Measurements from ENCODE around the gene OR4C13.
"Not testable (repeated sequence)": the region's sequence is repeated elsewhere in the genome, so short reads cannot be mapped to it uniquely, and the experiment has no call there.

Gene OR4C13

GRCh38 chr11:49952091-49952490 is at the start of gene OR4C13:
Gene OR4C13, plus strand, starts transcription at chr11:49952391. Its CDS starts 32 bp downstream, at chr11:49952423.
- no peak for DNase-seq (ENCODE audit: low spot score)

- DNase-seq (ENCODE audit: low spot score), result not testable (repeated sequence)
These were observed 40.7 kb upstream of the OR4C13 start for GRCh38 chr11:49911516-49911915.

DNA sequence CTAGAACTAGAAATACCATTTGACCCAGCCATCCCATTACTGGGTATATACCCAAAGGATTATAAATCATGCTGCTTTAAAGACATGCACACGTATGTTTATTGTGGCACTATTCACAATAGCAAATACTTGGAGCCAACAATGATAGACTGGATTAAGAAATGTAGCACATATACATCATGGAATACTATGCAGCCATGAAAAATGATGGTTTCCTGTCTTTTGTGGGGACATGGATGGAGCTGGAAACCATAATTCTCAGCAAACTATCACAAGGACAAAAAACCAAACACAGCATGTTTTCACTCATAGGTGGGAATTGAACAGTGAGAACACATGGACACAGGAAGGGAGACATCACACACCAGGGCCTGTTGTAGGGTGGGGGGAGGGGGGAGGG is 3.5 kb upstream of the OR4C13 start:
- not testable (repeated sequence) for DNase-seq (ENCODE audit: low spot score)

DNA sequence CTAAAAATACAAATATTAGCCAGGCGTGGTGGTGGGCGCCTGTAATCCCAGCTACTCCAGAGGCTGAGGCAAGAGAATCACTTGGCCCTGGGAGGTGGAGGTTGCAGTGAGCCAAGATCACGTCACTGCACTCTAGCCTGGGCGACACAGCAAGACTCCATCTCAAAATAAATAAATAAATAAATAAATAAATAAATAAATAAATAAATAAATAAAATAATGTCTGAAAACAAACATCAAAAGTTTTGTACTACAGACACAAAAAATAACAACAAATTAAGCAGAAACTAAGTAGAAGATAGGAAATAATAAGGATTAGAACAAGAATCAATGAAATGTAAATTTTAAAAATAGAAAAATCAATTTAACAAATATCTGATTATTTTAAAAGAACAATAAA is 21.2 kb downstream of the OR4C13 start:
- not testable (repeated sequence) for DNase-seq (ENCODE audit: low spot score)

DNA sequence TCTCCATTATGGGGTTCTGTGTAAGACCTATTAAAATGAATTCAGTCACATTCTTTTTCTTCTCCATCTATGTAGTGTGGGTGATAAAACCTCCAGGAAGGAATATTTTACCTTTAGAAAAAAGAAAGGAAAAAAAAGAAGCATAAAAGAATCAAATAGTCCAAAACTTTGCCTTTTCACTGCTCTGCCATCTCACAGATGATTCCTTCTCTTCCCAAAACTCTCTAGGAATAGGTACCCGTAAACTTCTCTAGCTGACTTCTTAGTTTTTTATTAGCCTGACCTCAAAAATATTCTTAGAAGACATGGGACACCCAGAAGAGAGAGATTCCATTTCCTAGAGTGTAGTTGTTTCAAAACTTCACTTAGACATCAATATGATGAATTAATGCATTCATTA is 30.2 kb downstream of the OR4C13 start, which contains the start of gene OR4C12:
TSS of gene OR4C12 (minus strand) at position 101 of the 400 bp plus-strand sequence. CDS start at position 67, 34 bp downstream.
- not testable (repeated sequence) for DNase-seq (ENCODE audit: low spot score)

DNA sequence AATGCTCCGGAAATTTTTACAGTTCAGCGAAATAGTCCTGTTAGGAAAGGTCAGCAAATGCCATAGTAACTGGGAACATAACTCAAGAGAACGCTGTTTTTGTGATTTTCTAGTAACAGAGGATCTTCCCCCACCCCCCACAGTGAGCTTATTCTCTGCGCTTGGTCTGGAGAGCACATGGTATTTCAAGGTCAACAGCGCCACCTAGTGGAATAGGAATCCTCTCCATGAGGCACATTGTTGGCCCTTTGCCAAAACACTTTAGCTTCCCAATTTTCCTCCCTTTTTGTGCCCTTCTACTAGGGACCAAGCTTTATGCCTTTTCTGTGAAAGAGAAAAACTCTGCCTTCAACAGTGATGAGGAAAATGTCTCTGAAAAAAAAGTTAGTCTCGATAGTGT is 43.4 kb downstream of the OR4C13 start:
- DNase-seq (ENCODE audit: low spot score), result peak; percentile 50
